ENCODE results near the gene SLC33A1. TPM values are rescaled to one million over a fixed set of nuclear protein-coding genes. Genes with fewer than 3 reads are reported as not detected.

SLC33A1 gene
- total RNA-seq, 4 donors from 2014 or later, result 19.4 to 26.3 (median 20.8) TPM

GRCh38 chr3:155791190-155791589 is 63.0 kb downstream of the SLC33A1 start:
- H3K4me3 ChIP-seq (ENCODE audit: low read depth, poor library complexity, severe bottlenecking), result no peak overlapping the region
- DNase-seq (ENCODE audit: low spot score in 2 of 2), result no peak
- TF ChIP-seq CTCF (IDR thresholded peaks at IDR 0.05) (no peak), POLR2A (IDR thresholded peaks at IDR 0.05) (no peak)
- WGBS, 2 donors, result 94 to 100% methylated on average over 2 of the region's 2 CpGs
- intact Hi-C loops (cut with DNase I; ENCODE audit: low total_unique reads), result no loop called here

GRCh38 chr3:155790272-155790925 is 63.8 kb downstream of the SLC33A1 start:
- 70 to 73% methylated on average over 4 of the region's 4 CpGs for WGBS, 2 donors
- no peak for DNase-seq (ENCODE audit: low spot score in 2 of 2)
- intact Hi-C loops (cut with DNase I; ENCODE audit: low total_unique reads), result no loop called here
- TF ChIP-seq POLR2A (IDR thresholded peaks at IDR 0.05), result no peak
- no peak for TF ChIP-seq CTCF (IDR thresholded peaks at IDR 0.05)
- H3K4me3 ChIP-seq (ENCODE audit: low read depth, poor library complexity, severe bottlenecking), result no peak overlapping the region

DNA sequence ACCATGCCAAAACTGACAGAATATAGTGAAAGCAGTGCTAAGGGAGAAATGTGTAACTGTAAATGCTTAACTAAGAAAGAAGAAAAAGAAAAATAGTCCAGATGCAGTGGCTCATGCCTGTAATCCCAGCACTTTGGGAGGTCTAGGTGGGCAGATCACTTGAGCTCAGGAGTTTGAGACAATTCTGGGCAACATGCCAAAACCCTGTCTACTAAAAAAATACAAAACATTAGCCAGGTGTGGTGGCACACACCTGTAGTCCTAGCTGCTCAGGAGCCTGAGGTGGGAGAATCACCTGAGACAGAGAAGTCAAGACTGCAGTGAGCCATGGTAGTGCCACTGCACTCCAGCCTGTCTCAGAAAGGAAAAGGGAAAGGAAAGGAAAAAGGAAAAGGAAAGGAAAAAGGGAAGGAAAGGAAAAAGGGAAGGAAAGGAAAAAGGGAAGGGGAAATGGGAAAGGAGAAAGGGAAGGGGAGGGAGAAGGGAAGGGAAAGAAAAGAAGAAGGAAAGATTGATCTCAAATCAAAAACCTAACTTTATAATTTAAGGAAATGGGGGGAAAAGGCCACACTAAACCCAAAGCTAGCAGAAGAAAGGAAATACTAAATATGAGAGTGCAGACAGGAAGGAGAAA is 68.4 kb downstream of the SLC33A1 start:
- intact Hi-C loops (cut with DNase I; ENCODE audit: low total_unique reads), result no loop called here
- TF ChIP-seq POLR2A (IDR thresholded peaks at IDR 0.05), result no peak
- no peak for DNase-seq (ENCODE audit: low spot score in 2 of 2)
- no peak overlapping the region for H3K4me3 ChIP-seq (ENCODE audit: low read depth, poor library complexity, severe bottlenecking)

DNA sequence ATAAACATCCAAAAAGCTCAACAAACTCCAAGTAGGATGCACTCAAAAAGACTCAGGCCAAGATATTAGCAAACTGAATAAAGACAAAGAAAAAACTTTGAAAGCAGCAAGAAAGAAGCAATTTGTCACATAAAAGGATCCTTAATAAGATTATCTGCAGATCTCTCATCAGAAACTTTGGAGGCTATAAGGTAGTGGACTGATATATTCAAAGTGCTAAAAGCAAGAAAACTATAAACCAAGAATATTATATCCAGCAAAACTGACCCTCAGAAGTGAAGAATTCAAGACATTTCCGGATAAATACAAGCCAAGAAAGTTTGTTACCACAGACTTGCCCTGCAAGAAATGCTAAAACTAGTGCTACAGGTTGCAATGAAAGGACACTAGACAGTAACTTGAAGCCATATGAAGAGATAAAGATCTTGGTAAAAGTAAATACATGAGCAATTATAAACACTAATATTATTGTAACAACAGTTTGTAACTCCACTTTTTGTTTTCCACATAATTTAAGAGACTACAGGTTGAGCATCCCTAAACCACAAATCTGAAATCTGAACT is 71.8 kb downstream of the SLC33A1 start:
- H3K4me3 ChIP-seq (ENCODE audit: low read depth, poor library complexity, severe bottlenecking), result no peak overlapping the region
- WGBS, 2 donors, result 85 to 94% methylated on average over 1 of the region's 1 CpG
- no peak for DNase-seq (ENCODE audit: low spot score in 2 of 2)
- intact Hi-C loops (cut with DNase I; ENCODE audit: low total_unique reads), result no loop called here
- TF ChIP-seq CTCF (IDR thresholded peaks at IDR 0.05) (no peak), POLR2A (IDR thresholded peaks at IDR 0.05) (no peak)

DNA sequence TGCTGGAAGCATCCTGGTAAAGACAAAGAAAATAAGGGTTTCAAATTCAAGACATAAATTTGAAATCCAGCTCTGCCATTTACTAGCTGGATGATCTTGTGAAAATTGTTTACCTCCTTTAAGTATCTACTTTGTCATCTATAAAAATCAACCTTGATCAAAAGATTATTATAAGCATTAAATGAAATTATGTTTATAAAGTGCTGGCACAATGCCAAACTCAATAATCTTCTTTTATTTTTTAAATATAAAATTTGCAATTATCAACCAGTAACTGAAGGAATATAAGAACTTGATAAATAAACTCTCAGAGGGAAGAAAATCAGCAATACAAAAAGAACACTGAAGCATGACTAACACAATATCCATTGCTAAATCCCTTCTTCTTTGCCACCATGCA is 73.9 kb downstream of the SLC33A1 start:
- TF ChIP-seq CTCF (IDR thresholded peaks at IDR 0.05) (no peak), POLR2A (IDR thresholded peaks at IDR 0.05) (no peak)
- DNase-seq (ENCODE audit: low spot score in 2 of 2), result no peak
- H3K4me3 ChIP-seq (ENCODE audit: low read depth, poor library complexity, severe bottlenecking), result no peak overlapping the region
- intact Hi-C loops (cut with DNase I; ENCODE audit: low total_unique reads), result no loop called here

GRCh38 chr3:155778462-155778861 is 75.8 kb downstream of the SLC33A1 start:
- intact Hi-C loops (cut with DNase I; ENCODE audit: low total_unique reads), result no loop called here
- no peak overlapping the region for H3K4me3 ChIP-seq (ENCODE audit: low read depth, poor library complexity, severe bottlenecking)

More at GRCh38 chr3:155778462-155778861, 75.8 kb downstream of the SLC33A1 start:
- no peak for DNase-seq (ENCODE audit: low spot score in 2 of 2)
- TF ChIP-seq CTCF (IDR thresholded peaks at IDR 0.05), result no peak
- no peak for TF ChIP-seq POLR2A (IDR thresholded peaks at IDR 0.05)

Measured in lower leg skin (tissue), 4 donors.